Stimulated activated CD4-positive, alpha-beta T cell treated with anti-CD3 and anti-CD28 coated beads, Interleukin-1b, Interleukin-23, amount 100 ng/mL, for 1 hour (primary cell): ENCODE measurements around the gene HNRNPR.
"Not testable (repeated sequence)": the region's sequence is repeated elsewhere in the genome, so short reads cannot be mapped to it uniquely, and the experiment has no call there.

Source experiments
- DNase-seq, 2 donors: peaks; one replicate each; pipeline ENCODE4 v3.0.0-alpha.2; 2020; ENCODE audit warnings: low read depth in 2 of 2

Gene HNRNPR

DNA sequence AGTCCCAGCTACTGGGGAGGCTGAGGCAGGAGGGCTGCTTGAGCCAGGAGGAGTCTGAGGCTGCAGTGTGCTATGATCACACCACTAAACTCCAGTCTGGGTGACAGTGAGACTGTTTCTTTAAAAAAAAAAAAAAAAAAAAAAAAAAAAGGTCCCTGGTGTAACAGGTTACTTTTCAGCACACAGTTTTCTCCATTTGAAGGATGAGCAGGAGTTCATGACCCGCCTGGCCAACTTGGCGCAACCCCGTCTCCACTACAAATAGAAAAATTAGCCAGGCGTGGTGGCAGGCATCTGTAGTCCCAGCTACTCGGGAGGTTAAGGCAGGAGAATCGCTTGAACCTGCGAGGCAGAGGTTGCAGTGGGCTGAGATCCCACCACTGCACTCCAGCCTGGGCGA, 12.4 kb downstream of the HNRNPR start:
- no peak for DNase-seq

DNA sequence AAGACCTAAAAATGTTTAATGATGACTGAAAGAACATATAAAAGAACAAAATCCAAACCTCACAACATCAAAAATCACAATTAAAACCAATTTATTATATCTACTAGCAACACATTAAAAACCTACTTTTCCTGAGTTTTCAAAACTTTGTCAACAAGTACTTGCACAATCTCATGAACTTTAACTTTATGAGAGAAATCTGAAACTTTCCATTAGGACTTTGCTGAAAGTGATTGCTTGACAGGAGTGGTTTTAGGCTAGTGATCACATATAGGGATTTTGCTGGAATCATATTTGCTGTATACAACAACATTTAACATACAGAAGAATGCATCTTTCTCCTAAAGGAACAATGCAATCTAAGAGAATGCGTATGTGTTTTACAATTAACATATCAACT, 13.2 kb downstream of the HNRNPR start:
- DNase-seq, result no peak

DNA sequence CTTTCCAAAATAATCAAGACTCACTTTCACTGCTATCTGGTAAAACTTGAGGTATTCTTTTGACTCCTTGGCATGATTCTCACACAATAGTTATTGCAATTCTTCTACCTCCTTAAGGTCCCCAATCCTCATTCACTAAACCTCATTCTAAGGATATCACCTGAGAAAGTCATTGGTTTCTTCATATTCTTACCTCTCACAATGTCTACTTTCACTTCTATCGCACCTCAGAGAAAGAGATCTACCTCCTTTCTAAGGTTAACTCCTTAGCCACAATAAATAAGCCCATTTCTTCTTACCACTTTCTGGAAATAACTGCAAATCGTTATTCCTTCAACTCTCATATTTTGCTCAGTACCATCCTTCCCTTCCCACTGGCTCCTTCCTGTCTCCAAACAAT, 18.7 kb downstream of the HNRNPR start:
- DNase-seq, result no peak

DNA sequence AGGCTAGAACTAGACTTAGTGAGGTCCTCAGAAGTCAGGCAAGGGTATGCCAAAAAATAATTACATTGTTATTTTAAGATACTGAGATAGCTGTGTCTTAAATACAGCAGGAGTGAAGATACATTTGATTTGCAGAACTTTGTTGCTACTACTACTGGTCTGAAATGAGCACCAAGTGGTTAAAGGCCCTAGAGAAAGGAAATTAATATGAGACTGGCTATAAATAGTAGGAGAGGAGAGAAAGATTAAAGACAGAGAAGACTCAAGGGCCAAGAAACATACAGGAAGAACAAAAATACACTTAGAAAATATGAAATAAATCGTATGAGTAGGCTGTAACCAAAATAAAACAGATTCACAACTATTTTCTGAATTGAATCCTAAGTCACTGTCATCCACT, 21.3 kb downstream of the HNRNPR start:
- DNase-seq, result no peak

DNA sequence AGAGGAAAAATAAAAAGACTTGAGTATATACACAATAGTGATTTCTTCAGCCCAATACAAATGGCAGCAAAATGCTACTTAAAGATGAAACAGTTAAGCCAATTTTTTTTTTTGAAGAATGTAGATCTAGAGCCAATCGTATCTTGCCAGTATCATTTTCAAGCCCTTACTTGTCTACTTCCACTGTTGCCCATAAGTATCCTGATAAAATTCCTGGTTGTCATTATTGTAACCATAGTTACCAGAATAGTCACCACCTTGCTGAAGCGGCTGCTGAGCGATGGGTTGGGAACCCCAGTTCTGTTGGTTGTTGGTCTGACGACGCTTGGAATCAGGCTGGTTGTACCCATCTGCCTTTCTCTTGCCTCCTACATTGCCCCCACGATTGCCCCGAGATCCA, 33.8 kb downstream of the HNRNPR start:
- not testable (repeated sequence) for DNase-seq

DNA sequence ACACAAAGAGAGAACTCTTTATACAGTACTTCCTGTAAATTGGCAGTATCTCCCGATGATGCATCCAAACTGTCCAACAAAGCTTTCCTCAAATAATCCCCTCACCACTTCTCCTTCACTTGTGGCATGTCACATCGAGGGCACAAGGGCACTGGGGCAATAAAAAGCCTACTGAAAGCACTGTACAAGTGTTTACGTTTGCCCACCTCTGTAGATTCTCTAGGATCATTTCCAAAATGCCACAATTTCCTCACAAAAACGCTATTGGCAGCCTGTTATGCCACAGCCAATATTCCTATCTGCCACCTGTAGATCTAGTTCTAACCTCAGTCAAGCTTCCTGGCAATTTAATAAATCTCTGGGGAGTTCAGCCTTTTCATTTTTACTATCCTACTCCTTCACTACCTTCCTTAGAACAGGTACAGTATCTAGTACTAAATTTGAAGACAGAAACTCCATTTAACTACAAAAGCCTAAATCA, 39.9 kb downstream of the HNRNPR start:
- DNase-seq, result no peak

DNA sequence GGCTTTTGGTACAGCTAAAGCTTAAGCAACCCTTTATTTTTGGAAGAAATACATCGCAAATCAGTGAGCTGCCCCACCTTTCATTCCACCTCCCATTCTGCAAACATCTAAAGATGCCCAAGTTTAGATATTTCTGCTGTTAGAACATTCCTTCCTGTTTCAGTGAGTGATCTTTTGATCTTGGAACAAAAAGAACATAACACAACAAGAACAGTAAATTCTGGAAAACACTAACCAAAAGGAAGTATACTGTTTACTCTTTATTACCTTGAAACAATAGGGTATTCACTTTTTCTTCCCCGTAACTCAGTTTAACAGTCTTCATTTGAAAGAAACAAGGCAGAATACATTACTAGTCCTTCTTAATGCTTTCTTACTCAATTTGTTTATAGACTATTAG, 40.6 kb downstream of the HNRNPR start:
- no peak for DNase-seq

DNA sequence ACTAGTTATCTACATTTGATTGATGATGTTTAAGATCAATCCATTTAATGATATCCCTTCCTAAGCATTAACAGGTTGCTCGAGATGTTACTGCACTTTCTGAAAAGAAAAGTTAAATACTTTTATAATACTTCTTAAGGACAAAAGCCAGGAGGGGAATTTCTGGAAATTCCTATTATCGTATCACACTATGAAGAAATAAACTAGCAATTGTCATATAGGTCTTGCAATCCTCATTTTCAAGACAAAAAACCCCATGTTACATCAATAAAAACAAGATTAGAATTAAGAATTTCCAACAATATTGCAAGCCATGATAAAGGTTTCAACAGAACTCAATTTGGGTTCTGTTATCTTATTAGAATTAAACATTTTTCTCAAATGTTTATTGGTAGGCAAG, 47.2 kb downstream of the HNRNPR start:
- no peak for DNase-seq

DNA sequence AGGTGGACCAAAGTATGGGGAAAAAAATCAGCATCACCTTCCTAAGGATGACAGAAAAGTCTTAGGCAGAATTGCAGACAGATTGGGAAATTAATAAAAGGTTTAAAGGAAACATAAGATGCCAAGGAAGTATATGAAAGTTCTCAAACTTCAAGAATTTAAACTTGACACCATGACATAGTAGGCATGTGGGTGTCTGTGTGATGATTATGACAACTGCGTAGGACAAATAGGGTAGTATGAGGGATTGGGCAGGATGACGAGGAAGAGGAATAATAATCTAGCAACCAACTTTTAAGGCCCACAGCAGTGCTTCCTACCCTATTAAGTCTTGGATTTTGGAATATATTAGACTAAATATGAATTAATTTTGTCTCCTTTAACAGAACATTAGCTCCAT, 52.4 kb downstream of the HNRNPR start:
- no peak for DNase-seq

DNA sequence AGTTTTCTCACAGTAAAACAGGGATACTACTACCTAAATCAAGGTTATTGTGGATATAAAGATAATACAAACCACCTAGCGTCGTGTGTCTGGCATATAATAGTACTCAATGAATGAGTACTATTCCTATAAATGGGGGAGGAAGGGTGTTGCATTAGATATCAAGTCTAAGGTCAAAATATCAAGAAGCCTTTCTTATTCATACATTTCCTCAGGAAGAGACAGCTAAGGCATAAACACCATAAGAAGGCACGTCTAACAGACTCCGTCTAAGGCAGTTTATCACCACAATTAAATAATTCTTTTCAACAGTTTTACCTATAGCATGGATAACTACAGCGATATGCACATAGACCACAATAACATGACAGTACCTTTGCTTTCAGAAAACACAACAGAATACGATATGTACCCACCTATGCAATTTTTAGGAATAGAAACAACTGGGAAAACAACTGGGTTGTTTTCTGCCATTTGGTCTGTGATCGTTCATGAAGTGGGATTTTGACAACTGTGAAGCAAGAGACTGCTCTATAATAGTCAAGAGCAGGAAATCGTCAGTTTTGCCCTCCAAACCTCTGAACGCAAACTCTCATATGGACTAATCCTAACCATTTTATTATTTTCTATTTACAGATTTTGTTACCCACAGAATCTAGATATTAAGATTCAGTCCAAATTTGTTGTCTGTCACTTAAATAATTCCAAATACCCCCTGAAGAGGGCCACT, 53.1 kb downstream of the HNRNPR start:
- DNase-seq, result no peak

DNA sequence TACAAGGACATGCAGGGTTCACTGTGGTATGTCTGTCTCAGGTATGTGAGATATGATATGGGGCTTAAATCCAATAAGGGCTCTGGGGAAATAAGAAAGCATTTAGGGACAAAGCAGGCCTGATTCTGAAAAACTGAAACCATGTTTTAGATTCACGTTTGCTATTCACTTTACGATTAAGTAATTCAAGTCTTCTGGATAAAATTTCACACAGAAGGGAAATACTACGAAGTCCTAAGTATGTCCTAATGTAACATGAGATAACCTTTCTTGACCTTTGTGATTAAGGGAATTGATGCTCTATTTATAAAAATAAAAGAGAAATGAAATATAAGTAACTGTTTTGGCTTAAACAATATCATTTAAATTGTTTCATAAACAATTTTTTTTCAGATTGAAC, 55.4 kb downstream of the HNRNPR start:
- no peak for DNase-seq

DNA sequence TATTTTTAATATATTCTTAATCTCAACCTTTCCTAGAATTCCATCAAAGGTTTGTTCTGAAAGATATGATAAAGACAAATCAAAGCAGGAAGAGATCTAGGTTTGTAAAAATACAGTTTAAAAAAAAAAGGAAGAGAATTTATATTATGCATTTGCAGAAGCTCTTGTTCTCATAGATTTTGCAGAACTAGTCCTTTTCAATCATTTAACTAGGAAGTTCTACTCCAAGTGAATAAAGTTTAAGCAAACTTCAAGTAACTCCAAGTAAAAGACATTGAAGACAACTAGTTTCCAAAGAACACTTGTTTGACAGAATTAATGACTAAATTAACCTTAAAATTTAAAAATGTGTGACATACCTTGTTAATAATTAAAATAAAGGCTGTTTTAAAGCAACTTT, 55.9 kb downstream of the HNRNPR start:
- no peak for DNase-seq

DNA sequence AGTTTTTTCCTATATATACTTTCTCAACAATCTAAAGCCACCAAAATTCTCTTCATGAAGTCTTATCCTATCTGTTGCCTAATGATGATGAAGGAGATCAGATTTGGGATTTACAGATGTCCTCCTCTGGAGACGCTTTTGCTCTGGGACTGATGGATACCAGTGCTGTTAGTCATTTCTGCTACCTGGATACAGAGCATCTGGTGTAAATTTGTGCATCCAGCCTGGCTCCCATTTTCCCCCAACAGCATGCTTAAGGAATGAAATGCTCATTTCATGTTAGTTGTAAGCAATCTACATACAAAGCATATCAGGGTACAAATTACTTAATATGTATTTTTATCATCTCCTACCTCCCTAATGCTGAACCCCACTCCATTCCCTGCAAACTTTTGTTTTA, 57.7 kb downstream of the HNRNPR start:
- no peak for DNase-seq

DNA sequence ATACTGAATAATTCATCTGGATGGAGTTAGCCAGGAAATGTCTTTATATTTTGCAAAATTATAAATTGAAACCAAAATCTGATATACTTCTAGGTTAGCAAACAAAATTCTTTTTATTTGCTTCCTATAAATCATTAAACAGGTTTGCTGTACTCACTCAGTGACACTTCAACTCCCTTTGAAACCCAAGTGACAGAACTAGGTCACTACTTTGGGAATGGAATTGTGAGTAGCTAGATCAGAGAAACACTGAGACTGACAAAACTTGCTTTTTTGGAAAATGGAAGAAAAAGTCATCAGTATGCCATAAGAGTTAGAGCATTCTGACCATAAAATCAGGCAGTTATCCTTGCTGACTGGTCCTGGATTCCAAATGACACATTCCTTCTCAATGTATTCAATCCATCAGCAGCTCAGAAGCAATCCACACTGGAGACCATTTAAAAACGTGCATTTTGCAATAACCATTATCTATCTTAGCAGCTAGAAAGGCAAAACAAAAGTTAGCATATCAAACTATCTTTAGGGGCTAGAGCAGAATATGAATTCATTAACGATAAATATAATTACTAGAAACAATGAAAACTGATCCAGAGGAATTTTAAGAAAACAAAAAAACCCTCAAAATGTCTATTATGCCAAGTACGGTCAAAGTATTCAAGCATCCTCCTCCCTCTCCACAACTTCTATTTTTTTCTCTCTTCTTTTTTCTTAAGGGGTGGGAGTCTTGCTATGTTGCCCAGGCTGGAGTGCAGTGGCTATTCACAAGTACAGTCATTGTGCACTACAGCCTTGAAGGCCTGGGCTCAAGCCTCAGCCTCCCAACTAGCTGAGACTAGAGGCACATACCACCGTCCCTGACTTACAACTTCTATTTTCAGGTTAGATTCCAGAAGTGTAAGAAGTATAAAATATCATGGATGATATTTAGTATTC, 60.1 kb downstream of the HNRNPR start:
- no peak for DNase-seq

DNA sequence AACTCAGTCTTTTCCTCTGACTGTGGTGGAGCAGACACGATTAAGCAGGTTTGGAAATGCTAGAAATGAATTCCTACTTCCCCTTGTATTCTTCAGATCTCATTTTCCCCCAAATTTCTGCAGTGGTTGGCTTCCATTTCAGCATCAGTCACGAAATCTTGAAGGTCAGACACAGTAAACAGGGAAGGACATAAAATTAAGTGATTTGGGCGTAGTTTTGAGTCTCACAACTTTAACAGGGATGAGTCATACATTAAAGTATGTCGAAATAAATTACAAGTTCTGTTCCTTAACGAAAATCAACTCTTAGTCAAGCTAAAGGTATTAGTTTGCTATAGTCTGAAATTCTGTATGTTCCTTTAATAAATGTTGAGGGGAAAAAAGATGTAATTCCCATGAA, 61.1 kb downstream of the HNRNPR start:
- no peak for DNase-seq

DNA sequence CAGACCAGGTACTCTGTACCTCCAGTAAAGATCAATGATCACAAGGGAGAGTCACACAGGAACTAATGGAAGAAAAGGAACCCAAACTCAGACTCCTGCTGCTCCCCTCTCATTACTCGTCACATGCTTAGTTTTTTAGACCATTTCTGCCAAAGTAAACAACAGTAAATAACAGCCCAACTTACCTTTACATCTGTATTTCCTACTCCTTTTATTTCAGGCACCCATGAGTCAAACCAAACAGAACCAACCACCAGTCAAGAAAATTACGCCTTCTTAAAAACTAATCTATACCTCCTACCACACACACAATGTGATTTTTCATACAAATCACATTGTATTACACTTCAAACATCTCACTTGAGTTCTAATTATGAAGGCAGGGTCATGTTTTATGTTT, 65.4 kb downstream of the HNRNPR start:
- DNase-seq, result no peak

DNA sequence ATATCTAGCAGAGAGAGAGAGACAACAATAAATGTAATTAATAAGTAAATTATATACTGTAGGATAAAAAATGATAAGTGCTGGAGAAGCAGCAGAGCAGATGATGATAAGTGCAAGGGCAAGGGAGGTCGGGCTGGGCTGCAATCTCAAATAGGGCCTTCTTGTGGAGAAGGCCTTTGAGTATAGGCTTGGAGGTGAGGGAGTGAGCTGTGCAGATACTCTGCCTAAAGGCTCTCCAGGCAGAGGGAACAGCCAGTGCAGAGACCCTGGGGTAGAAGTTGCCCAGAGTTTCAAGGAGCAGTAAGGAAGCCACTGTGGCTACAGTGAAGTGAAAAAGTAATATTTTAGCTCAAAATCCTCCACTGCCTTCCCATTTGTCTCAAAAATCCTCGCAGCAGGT, 67.6 kb downstream of the HNRNPR start:
- DNase-seq, result no peak

DNA sequence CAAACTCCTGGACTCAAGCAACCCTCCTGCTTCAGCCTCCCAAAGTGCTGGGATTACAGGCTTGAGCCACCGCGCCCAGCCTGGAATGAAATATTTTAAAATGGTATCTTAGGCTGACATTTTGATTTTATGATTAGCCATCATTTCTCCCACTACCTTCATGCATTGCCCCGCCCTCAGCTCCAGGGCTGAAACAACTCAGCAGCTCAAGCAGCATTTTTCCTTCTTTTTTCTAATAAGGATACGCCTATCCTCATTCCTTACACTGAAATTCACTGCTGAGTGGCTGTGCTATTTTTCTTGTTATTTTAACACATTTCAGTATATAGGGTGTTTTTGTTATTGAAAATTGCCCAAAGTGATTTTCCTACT, 70.0 kb downstream of the HNRNPR start:
- no peak for DNase-seq

DNA sequence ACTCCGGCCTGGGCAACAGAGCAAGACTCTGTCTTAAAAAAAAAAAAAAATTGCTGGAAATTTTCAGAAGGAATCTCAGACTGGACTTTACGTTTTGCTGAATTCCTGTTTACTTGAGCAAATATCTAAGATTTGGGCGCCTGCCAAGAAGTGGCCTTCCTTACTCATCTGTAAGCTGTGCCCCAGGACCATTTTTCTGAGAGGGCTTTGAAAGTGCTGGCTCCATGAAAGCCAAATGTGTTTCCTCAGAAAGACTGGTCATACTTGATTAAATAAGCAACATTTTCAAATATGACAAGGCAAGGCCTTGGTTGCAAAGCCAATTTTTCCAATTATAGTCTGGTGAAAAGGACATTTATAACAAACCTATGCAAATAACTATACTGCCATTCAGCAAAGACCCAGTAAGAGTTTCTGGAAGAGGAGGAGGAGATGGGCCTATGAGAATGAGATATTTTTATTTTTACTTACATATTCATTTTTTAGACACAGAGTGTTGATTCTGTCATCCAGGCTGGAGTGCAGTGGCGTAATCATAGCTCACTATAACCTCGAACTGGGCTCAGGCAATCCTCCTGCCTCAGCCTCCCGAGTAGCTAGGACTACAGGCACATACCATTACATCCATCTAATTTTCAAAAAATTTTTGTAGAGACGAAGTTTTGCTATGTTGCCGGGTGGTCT, 70.5 kb downstream of the HNRNPR start:
- no peak for DNase-seq

DNA sequence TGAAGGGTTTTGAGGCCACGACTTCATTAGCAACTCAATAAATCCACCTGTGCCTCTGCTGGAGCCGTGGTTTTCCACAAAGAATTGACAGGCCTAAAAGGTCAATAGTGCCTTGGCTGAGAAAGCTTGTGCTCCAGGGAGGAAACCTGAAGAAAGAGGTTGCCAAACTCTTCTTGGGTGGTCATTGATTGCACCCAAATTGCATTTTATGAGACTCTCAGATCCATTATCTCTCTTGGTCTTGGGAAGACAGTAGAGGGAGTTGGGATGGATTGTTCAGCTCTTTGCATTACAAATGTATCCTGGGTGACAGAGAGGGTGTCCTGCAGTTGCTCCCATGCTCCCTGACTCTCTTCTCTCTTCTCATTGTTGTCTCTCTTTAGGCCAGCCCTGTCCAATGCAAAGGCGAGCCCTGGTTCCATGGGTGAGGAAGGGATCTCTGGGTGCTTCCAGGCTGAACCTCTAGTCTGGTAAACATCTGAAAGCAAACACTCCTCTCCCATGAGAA, 80.7 kb downstream of the HNRNPR start:
- DNase-seq, result no peak

DNA sequence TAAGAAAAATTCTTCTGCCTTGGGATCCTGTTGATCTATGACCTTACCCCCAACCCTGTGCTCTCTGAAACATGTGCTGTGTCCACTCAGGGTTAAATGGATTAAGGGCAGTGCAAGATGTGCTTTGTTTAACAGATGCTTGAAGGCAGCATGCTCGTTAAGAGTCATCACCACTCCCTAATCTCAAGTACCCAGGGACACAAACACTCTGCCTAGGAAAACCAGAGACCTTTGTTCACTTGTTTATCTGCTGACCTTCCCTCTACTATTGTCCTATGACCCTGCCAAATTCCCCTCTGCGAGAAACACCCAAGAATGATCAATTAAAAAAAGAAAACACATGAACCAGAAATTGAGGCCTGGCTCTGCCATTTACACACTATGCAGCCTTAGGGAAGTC, 86.0 kb downstream of the HNRNPR start:
- not testable (repeated sequence) for DNase-seq

DNA sequence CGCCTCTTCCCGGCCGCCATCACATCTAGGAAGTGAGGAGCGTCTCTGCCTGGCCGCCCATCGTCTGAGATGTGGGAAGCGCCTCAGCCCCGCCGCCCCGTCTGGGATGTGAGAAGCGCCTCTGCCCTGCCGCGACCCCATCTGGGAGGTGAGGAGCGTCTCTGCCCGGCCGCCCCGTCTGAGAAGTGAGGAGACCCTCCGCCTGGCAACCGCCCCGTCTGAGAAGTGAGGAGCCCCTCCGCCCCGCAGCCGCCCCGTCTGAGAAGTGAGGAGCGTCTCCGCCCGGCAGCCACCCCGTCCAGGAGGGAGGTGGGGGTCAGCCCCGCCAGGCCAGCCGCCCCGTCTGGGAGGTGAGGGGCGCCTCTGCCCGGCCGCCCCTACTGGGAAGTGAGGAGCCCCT, 86.7 kb downstream of the HNRNPR start:
- not testable (repeated sequence) for DNase-seq
